CD4-positive, alpha-beta T cell (primary cell): ENCODE measurements around the gene IGFL2. TPM values are rescaled to one million over a fixed set of nuclear protein-coding genes. Genes with fewer than 3 reads are reported as not detected.

Experiments used
- ATAC-seq: fragments of 200-7000 bp; cut with Tn5 transposase; one replicate; pipeline ENCODE4 v1.10.0; 2022; ENCODE audit warnings: mild to moderate bottlenecking; ENCODE audit not compliant: poor library complexity
- CTCF ChIA-PET: fragments of 350-600 bp; sonication (Branson Sonifier 250); formaldehyde crosslinking; loops from one replicate; lab custom pipeline; 2021; ENCODE audit warnings: antibody characterized with exemption, inconsistent platforms; lab: Charles Lee
- POLR2A ChIA-PET: fragments of 350-600 bp; sonication (Branson Sonifier 250); formaldehyde crosslinking; loops from one replicate; lab custom pipeline; 2021; ENCODE audit warnings: antibody characterized with exemption, inconsistent platforms; lab: Charles Lee
- DNase-seq, 14 experiments: peaks; one replicate each; pipeline ENCODE4 v3.0.0-alpha.2; 2013 to 2020; ENCODE audit warnings: mixed read lengths in 2 of 14
- H3K27ac ChIP-seq, 2 donors: one replicate each; pipeline versions ENCODE4 v1.5.1 to v1.7.0; 2013; ENCODE audit warnings: low read length in 2 of 2, low read depth in 1 of 2, mild to moderate bottlenecking in 1 of 2
- H3K27me3 ChIP-seq, 2 experiments: 1 replicate in 1 of 2; 2 replicates in 1 of 2; pipeline versions ENCODE4 v1.6.1 to v1.7.0; 2013; ENCODE audit warnings: low read length in 2 of 2, control low read depth in 1 of 2, mild to moderate bottlenecking in 1 of 2, moderate library complexity in 1 of 2; ENCODE audit not compliant: insufficient read depth in 2 of 2, control insufficient read depth in 1 of 2
- H3K36me3 ChIP-seq: one replicate; pipeline ENCODE4 v1.6.1; 2013; ENCODE audit warnings: low read length, control low read depth; ENCODE audit not compliant: insufficient read depth
- H3K4me1 ChIP-seq: one replicate; pipeline ENCODE4 v1.6.1; 2013; ENCODE audit warnings: low read length, control low read depth; ENCODE audit not compliant: insufficient read depth
- H3K4me3 ChIP-seq: one replicate; pipeline ENCODE4 v1.5.1; 2013; ENCODE audit warnings: mild to moderate bottlenecking, low read length, moderate library complexity
- H3K9me3 ChIP-seq, 2 experiments: 1 replicate in 1 of 2; 2 replicates in 1 of 2; pipeline versions ENCODE4 v1.6.1 to v1.7.0; 2013; ENCODE audit warnings: low read length in 2 of 2, mild to moderate bottlenecking in 2 of 2, control low read depth in 1 of 2, moderate library complexity in 1 of 2; ENCODE audit not compliant: control insufficient read depth in 1 of 2, insufficient read depth in 1 of 2
- H3K27ac Mint-ChIP-seq: one replicate; pipeline ENCODE4 v1.8.0; 2020; ENCODE audit warnings: mixed read lengths
- H3K27me3 Mint-ChIP-seq: one replicate; pipeline ENCODE4 v1.8.0; 2021; ENCODE audit warnings: mixed read lengths
- H3K36me3 Mint-ChIP-seq: one replicate; pipeline ENCODE4 v1.8.0; 2021; ENCODE audit warnings: low read depth, mixed read lengths
- H3K4me1 Mint-ChIP-seq: one replicate; pipeline ENCODE4 v1.8.0; 2021; ENCODE audit warnings: low read depth, mixed read lengths
- H3K4me3 Mint-ChIP-seq: one replicate; pipeline ENCODE4 v1.8.0; 2020; ENCODE audit warnings: mild to moderate bottlenecking, mixed read lengths
- H3K9me3 Mint-ChIP-seq: one replicate; pipeline ENCODE4 v1.8.0; 2020; ENCODE audit warnings: mixed read lengths
- CTCF ChIP-seq: fragments of 200-600 bp; IDR thresholded peaks from one replicate; pipeline ENCODE4 v1.8.0; 2022; ENCODE audit warnings: antibody characterized with exemption, mild to moderate bottlenecking
- intact Hi-C, 2 experiments: fragments of 100-400 bp; cut with DNase I in 1 of 2; cut with micrococcal nuclease in 1 of 2; formaldehyde crosslinking; loops; one replicate each; pipeline versions ENCODE4 v1.15.1 to v1.9.0; 2023 to 2025; cut with DNase I, micrococcal nuclease
- total RNA-seq, 174 experiments: library from RNA in 2 of 174; stranded (reverse) in 2 of 174; gene quantifications; one replicate each; pipeline ENCODE4 v1.2.3 and lab custom pipeline; 2021 to 2026

The IGFL2 gene
- total RNA-seq, 2 experiments from 2014 or later: not detected

- H3K4me1 Mint-ChIP-seq: no peaks in the 10 kb centered on the region
- Histone ChIP-seq H3K27me3 (peaks cover 14 to 22% of the 10 kb centered on the region in 2 experiments), H3K4me1 (no peaks in the 10 kb centered on the region), H3K9me3 (no peaks in the 10 kb centered on the region), H3K4me3 (no peak overlapping the region), H3K36me3 (no peaks in the 10 kb centered on the region), H3K27ac (no peak overlapping the region)
- ChIA-PET POLR2A (no interaction called here), CTCF (no interaction called here)
- peaks cover 45% of the 10 kb centered on the region for H3K27me3 Mint-ChIP-seq
- ATAC-seq (no peak), DNase-seq (no peak)
- intact Hi-C loops: no loop called here
- no peak for TF ChIP-seq CTCF
- no peak overlapping the region for H3K27ac Mint-ChIP-seq
- peaks cover 2% of the 10 kb centered on the region for H3K9me3 Mint-ChIP-seq
- no peaks in the 10 kb centered on the region for H3K36me3 Mint-ChIP-seq
- H3K4me3 Mint-ChIP-seq: no peak overlapping the region
Measured at GRCh38 chr19:46112527-46112926, 35.5 kb upstream of the IGFL2 start.

GRCh38 chr19:46113726-46114125 lies 34.3 kb upstream of the IGFL2 start:
- Histone ChIP-seq H3K27ac (no peak overlapping the region), H3K4me3 (no peak overlapping the region), H3K36me3 (no peaks in the 10 kb centered on the region), H3K27me3 (peaks cover 11 to 32% of the 10 kb centered on the region in 2 experiments), H3K9me3 (no peaks in the 10 kb centered on the region), H3K4me1 (no peaks in the 10 kb centered on the region)
- ChIA-PET CTCF (no interaction called here), POLR2A (no interaction called here)
- Mint-ChIP-seq H3K9me3 (peaks cover 2% of the 10 kb centered on the region), H3K27me3 (peaks cover 53% of the 10 kb centered on the region), H3K4me3 (no peak overlapping the region), H3K27ac (no peak overlapping the region), H3K36me3 (no peaks in the 10 kb centered on the region), H3K4me1 (no peaks in the 10 kb centered on the region)
- ATAC-seq (no peak), DNase-seq (no peak)
- intact Hi-C loops: no loop called here
- no peak for TF ChIP-seq CTCF

- no peaks in the 10 kb centered on the region for H3K36me3 Mint-ChIP-seq
- intact Hi-C loops: no loop called here
- no peaks in the 10 kb centered on the region for H3K36me3 ChIP-seq
- H3K27me3 ChIP-seq: peaks cover 13 to 28% of the 10 kb centered on the region in 2 experiments
- no peak for ATAC-seq
- CTCF ChIA-PET: no interaction called here
- no peaks in the 10 kb centered on the region for H3K9me3 Mint-ChIP-seq
- no peak overlapping the region for H3K4me3 ChIP-seq
- no peak for DNase-seq
- no peak for TF ChIP-seq CTCF
- no peak overlapping the region for H3K4me3 Mint-ChIP-seq
- no peak overlapping the region for H3K27ac Mint-ChIP-seq
- H3K4me1 ChIP-seq: no peaks in the 10 kb centered on the region
- POLR2A ChIA-PET: no interaction called here
- H3K27me3 Mint-ChIP-seq: peaks cover 63% of the 10 kb centered on the region
- H3K9me3 ChIP-seq: no peaks in the 10 kb centered on the region
- H3K4me1 Mint-ChIP-seq: no peaks in the 10 kb centered on the region
- no peak overlapping the region for H3K27ac ChIP-seq
Measured at GRCh38 chr19:46115396-46116106, 32.5 kb upstream of the IGFL2 start.
